H9 (cell line): Measurements from ENCODE around the gene DPH2. TPM values are rescaled to one million over a fixed set of nuclear protein-coding genes. Genes with fewer than 3 reads are reported as not detected.
A peak's percentile ranks its signal among the peaks of the same experiment; 100 is the strongest.

Experiments
- DNase-seq: peaks from one replicate; pipeline ENCODE4 v3.0.0-alpha.2; 2017
- H2AFZ ChIP-seq: one replicate; pipeline ENCODE4 v1.6.1; 2013; ENCODE audit warnings: mild to moderate bottlenecking, low read length, control low read depth, moderate library complexity
- H2AK5ac ChIP-seq: 2 replicates; pipeline ENCODE4 v1.6.1; 2013; ENCODE audit warnings: low read length, control low read depth, mixed read lengths; ENCODE audit not compliant: insufficient read length
- H2BK120ac ChIP-seq: one replicate; pipeline ENCODE4 v1.6.1; 2013; ENCODE audit warnings: low read depth, mild to moderate bottlenecking, low read length, control low read depth, inconsistent platforms; ENCODE audit not compliant: poor library complexity, severe bottlenecking
- H2BK12ac ChIP-seq: 2 replicates; pipeline ENCODE4 v1.6.1; 2013; ENCODE audit warnings: low read length, control low read depth, mixed read lengths, low read depth; ENCODE audit not compliant: insufficient read length
- H2BK15ac ChIP-seq: 2 replicates; pipeline ENCODE4 v1.6.1; 2013; ENCODE audit warnings: low read depth, low read length, control low read depth
- H2BK20ac ChIP-seq: one replicate; pipeline ENCODE4 v1.6.1; 2013; ENCODE audit warnings: low read depth, mild to moderate bottlenecking, low read length, control low read depth, inconsistent platforms; ENCODE audit not compliant: poor library complexity, severe bottlenecking
- H2BK5ac ChIP-seq: 2 replicates; pipeline ENCODE4 v1.6.1; 2013; ENCODE audit warnings: low read length, control low read depth, mixed read lengths; ENCODE audit not compliant: insufficient read length
- H3K14ac ChIP-seq: 2 replicates; pipeline ENCODE4 v1.6.1; 2013; ENCODE audit warnings: low read length, control low read depth; ENCODE audit not compliant: insufficient read depth
- H3K18ac ChIP-seq: 2 replicates; pipeline ENCODE4 v1.6.1; 2013; ENCODE audit warnings: low read depth, mild to moderate bottlenecking, mixed read lengths, low read length, control low read depth; ENCODE audit not compliant: insufficient read length
- H3K23ac ChIP-seq: 2 replicates; pipeline ENCODE4 v1.6.1; 2013; ENCODE audit warnings: low read length, control low read depth, mixed read lengths, low read depth; ENCODE audit not compliant: insufficient read length
- H3K23me2 ChIP-seq: 2 replicates; pipeline ENCODE4 v1.6.1; 2013; ENCODE audit warnings: low read depth, mild to moderate bottlenecking, mixed read lengths, low read length, control low read depth; ENCODE audit not compliant: insufficient read length, poor library complexity, severe bottlenecking
- H3K27ac ChIP-seq: 2 replicates; pipeline ENCODE4 v1.5.1; 2013; ENCODE audit warnings: low read length, control low read depth, mixed read lengths, low read depth; ENCODE audit not compliant: insufficient read length
- H3K27me3 ChIP-seq: 2 replicates; pipeline ENCODE4 v1.6.1; 2013; ENCODE audit warnings: low read length, control low read depth, inconsistent platforms; ENCODE audit not compliant: insufficient read depth
- H3K4ac ChIP-seq: 2 replicates; pipeline ENCODE4 v1.6.1; 2013; ENCODE audit warnings: low read depth, mild to moderate bottlenecking, control low read depth, inconsistent platforms, low read length, moderate library complexity
- H3K4me1 ChIP-seq: 2 replicates; pipeline ENCODE4 v1.6.1; 2013; ENCODE audit warnings: low read length, control low read depth, inconsistent platforms; ENCODE audit not compliant: insufficient read depth
- H3K4me2 ChIP-seq: 2 replicates; pipeline ENCODE4 v1.6.1; 2013; ENCODE audit warnings: low read length, control low read depth, mixed read lengths; ENCODE audit not compliant: insufficient read length, insufficient read depth
- H3K56ac ChIP-seq: 2 replicates; pipeline ENCODE4 v1.6.1; 2013; ENCODE audit warnings: low read depth, mild to moderate bottlenecking, mixed read lengths, low read length, control low read depth; ENCODE audit not compliant: insufficient read length
- H3K79me1 ChIP-seq: 2 replicates; pipeline ENCODE4 v1.6.1; 2013; ENCODE audit warnings: low read depth, mild to moderate bottlenecking, moderate library complexity, low read length, control low read depth, inconsistent platforms; ENCODE audit not compliant: insufficient read depth, poor library complexity, severe bottlenecking
- H3K79me2 ChIP-seq: 2 replicates; pipeline ENCODE4 v1.6.1; 2013; ENCODE audit warnings: low read length, control low read depth, inconsistent platforms; ENCODE audit not compliant: insufficient read depth
- H3K9ac ChIP-seq: 2 replicates; pipeline ENCODE4 v1.6.1; 2013; ENCODE audit warnings: low read length, control low read depth, mixed read lengths; ENCODE audit not compliant: insufficient read length; ENCODE audit errors: extremely low read depth
- H3K9me3 ChIP-seq: one replicate; pipeline ENCODE4 v1.6.1; 2013; ENCODE audit warnings: low read depth, low read length, inconsistent platforms; ENCODE audit not compliant: control insufficient read depth
- H3T11ph ChIP-seq: one replicate; pipeline ENCODE4 v1.6.1; 2013; ENCODE audit warnings: mild to moderate bottlenecking, low read length, control low read depth, inconsistent platforms
- H4K20me1 ChIP-seq: one replicate; pipeline ENCODE4 v1.6.1; 2013; ENCODE audit not compliant: control insufficient read depth, insufficient read length, insufficient read depth
- H4K5ac ChIP-seq: 2 replicates; pipeline ENCODE4 v1.6.1; 2013; ENCODE audit warnings: low read depth, mild to moderate bottlenecking, mixed read lengths, low read length, control low read depth; ENCODE audit not compliant: insufficient read length
- H4K8ac ChIP-seq: replicated peaks from 2 replicates; pipeline ENCODE4 v1.6.1; 2013; ENCODE audit warnings: low read length, control low read depth, mixed read lengths, low read depth; ENCODE audit not compliant: insufficient read length
- H4K91ac ChIP-seq: 2 replicates; pipeline ENCODE4 v1.6.1; 2013; ENCODE audit warnings: low read depth, mild to moderate bottlenecking, moderate library complexity, mixed read lengths, low read length, control low read depth; ENCODE audit not compliant: insufficient read length
- H3K27ac Mint-ChIP-seq, 3 experiments: 2 replicates in 2 of 3; 3 replicates in 1 of 3; pipeline ENCODE4 v1.8.0; 2020 to 2021; ENCODE audit warnings: mixed read lengths in 3 of 3, mild to moderate bottlenecking in 1 of 3, moderate library complexity in 1 of 3
- H3K27me3 Mint-ChIP-seq: 2 replicates; pipeline ENCODE4 v1.8.0; 2021; ENCODE audit warnings: low read depth, mild to moderate bottlenecking, moderate library complexity, mixed read lengths
- H3K36me3 Mint-ChIP-seq, 3 experiments: 2 replicates in 2 of 3; 3 replicates in 1 of 3; pipeline ENCODE4 v1.8.0; 2020 to 2021; ENCODE audit warnings: low read depth in 3 of 3, mixed read lengths in 3 of 3; ENCODE audit not compliant: insufficient read depth in 1 of 3
- H3K4me1 Mint-ChIP-seq, 2 experiments: 2 replicates each; pipeline ENCODE4 v1.8.0; 2020; ENCODE audit warnings: mixed read lengths in 2 of 2
- H3K4me3 Mint-ChIP-seq, 2 experiments: 2 replicates in 1 of 2; 3 replicates in 1 of 2; pipeline ENCODE4 v1.8.0; 2020 to 2021; ENCODE audit warnings: mild to moderate bottlenecking in 2 of 2, mixed read lengths in 2 of 2, moderate library complexity in 1 of 2
- H3K9me3 Mint-ChIP-seq, 2 experiments: 2 replicates in 1 of 2; 3 replicates in 1 of 2; pipeline ENCODE4 v1.8.0; 2020; ENCODE audit warnings: mild to moderate bottlenecking in 2 of 2, mixed read lengths in 2 of 2, moderate library complexity in 1 of 2
- WGBS: extraction: QIAGEN DNeasy Blood & Tissue Kit; methylation state at CpG from one replicate; pipeline ENCODE4 v1.1.7; 2013; ENCODE audit warnings: missing lambda C conversion rate, low lambda C conversion rate, mixed read lengths; ENCODE audit not compliant: insufficient read length; ENCODE audit errors: extremely low coverage; 5-methylcytosine and 5-hydroxymethylcytosine counted together
- total RNA-seq: library from RNA; stranded (reverse); gene quantifications from 2 replicates; pipeline ENCODE4 v1.2.1, GENCODE V29; 2021
- TF ChIP-seq, protein P1 (sequence below): fragments of 200-600 bp; sonication (generic); conservative IDR thresholded peaks from 3 replicates; pipeline ENCODE4 v1.8.0; 2021; ENCODE audit warnings: antibody characterized with exemption, mild to moderate bottlenecking

The DPH2 gene
- total RNA-seq, 1 experiment from 2014 or later: 74.4 TPM

DNA sequence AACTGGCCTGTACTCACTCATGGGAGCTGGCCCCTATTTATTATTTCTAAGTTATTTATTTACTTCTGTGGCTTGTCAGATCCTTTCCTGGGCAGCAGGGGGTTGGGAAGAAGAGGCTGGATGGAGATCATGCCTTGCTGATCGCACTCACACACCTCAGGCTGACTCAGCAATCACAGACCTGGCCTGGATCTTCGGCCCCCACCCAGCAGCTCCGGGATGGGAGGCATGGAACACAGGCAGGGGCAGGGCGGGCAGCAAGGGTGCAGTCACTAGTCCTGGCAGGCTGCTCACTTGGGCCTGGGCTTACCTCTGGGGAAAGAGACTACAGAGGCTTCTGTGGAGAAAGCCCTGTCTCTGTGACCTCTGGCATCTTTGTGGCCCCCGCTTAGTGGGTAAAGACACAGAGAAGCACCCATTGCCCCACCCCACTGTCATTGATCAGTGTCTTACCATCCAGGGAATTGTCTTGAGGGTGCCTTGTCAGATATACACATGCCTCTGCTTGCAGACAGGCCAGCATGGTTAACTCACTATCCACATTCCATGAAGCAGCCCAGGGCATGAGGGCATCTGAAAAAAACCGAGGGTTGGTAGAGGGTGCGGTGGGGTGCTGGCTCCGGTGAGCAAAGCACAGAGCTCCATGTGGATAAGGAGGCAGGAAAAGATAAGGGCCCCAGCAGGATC lies 32.5 kb upstream of the DPH2 start:
- Histone ChIP-seq H3K27ac (no peak overlapping the region), H2BK5ac (no peak overlapping the region), H2BK20ac (no peak overlapping the region), H3K23me2 (peaks cover 21% of the 10 kb centered on the region), H3K56ac (no peak overlapping the region), H4K91ac (no peak overlapping the region), H2BK120ac (no peak overlapping the region), H2BK15ac (no peak overlapping the region), H3K9me3 (no peaks in the 10 kb centered on the region), H2BK12ac (no peak overlapping the region), H3K18ac (no peak overlapping the region), H3K14ac (no peak overlapping the region), H3K4me2 (peak overlapping the region; percentile 51), H3K79me2 (no peaks in the 10 kb centered on the region), H4K8ac (no peak overlapping the region), H3T11ph (no peak overlapping the region), H3K4ac (no peak overlapping the region), H4K20me1 (no peaks in the 10 kb centered on the region), H2AK5ac (no peak overlapping the region), H3K4me1 (peaks cover 8% of the 10 kb centered on the region; the same call in 1 of the 2 replicates), H4K5ac (no peak overlapping the region), H3K9ac (no peak overlapping the region), H2AFZ (no peak overlapping the region), H3K23ac (no peak overlapping the region), H3K79me1 (no peaks in the 10 kb centered on the region), H3K27me3 (no peaks in the 10 kb centered on the region)
- no CpG with 5 or more reads among the region's 8 CpGs for WGBS
- Mint-ChIP-seq H3K36me3 (peaks cover 0 to 6% (median 0%) of the 10 kb centered on the region in 3 experiments; a peak in 2 of 7 replicates), H3K27ac (no peak overlapping the region), H3K27me3 (peaks cover 9% of the 10 kb centered on the region), H3K9me3 (no peaks in the 10 kb centered on the region), H3K4me1 (peaks cover 46 to 48% of the 10 kb centered on the region in 2 experiments), H3K4me3 (peak overlapping the region in 1 of 2 experiments; percentile 79; a peak in 2 of 5 replicates)
- TF ChIP-seq, protein P1, sequence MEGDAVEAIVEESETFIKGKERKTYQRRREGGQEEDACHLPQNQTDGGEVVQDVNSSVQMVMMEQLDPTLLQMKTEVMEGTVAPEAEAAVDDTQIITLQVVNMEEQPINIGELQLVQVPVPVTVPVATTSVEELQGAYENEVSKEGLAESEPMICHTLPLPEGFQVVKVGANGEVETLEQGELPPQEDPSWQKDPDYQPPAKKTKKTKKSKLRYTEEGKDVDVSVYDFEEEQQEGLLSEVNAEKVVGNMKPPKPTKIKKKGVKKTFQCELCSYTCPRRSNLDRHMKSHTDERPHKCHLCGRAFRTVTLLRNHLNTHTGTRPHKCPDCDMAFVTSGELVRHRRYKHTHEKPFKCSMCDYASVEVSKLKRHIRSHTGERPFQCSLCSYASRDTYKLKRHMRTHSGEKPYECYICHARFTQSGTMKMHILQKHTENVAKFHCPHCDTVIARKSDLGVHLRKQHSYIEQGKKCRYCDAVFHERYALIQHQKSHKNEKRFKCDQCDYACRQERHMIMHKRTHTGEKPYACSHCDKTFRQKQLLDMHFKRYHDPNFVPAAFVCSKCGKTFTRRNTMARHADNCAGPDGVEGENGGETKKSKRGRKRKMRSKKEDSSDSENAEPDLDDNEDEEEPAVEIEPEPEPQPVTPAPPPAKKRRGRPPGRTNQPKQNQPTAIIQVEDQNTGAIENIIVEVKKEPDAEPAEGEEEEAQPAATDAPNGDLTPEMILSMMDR: no peak
- DNase-seq: no peak
